SH-SY5Y (cell line): ENCODE results near the gene PLOD1.

Experiments
- GATA2 ChIP-seq: IDR thresholded peaks from 2 replicates; pipeline ENCODE4 v1.6.1; 2011; ENCODE audit warnings: mild to moderate bottlenecking, low read depth, low read length
- GATA3 ChIP-seq: IDR thresholded peaks from 2 replicates; pipeline ENCODE4 v1.6.1; 2011; ENCODE audit warnings: low read depth, mild to moderate bottlenecking, low read length, moderate library complexity

PLOD1 gene

GRCh38 chr1:11907275-11908094, 27.0 kb upstream of the PLOD1 start:
- TF ChIP-seq GATA2: no peak
- no peak for TF ChIP-seq GATA3

GRCh38 chr1:11908095-11908675, 26.3 kb upstream of the PLOD1 start:
- TF ChIP-seq GATA2: no peak
- TF ChIP-seq GATA3: no peak

- TF ChIP-seq GATA3: no peak
- TF ChIP-seq GATA2: no peak
These were observed 22.5 kb upstream of the PLOD1 start for GRCh38 chr1:11912000-11912399.

- TF ChIP-seq GATA2: no peak
- no peak for TF ChIP-seq GATA3
These were observed 21.2 kb upstream of the PLOD1 start for GRCh38 chr1:11913291-11913690.

GRCh38 chr1:11914024-11914423, 20.5 kb upstream of the PLOD1 start:
- no peak for TF ChIP-seq GATA3
- TF ChIP-seq GATA2: no peak

- TF ChIP-seq GATA2: no peak
- TF ChIP-seq GATA3: no peak
These were observed 15.6 kb upstream of the PLOD1 start for GRCh38 chr1:11918799-11919519.

- no peak for TF ChIP-seq GATA3
- no peak for TF ChIP-seq GATA2
These were observed 14.9 kb upstream of the PLOD1 start for GRCh38 chr1:11919621-11920020.

GRCh38 chr1:11920239-11920903, 14.1 kb upstream of the PLOD1 start:
- no peak for TF ChIP-seq GATA2
- TF ChIP-seq GATA3: no peak

GRCh38 chr1:11921022-11921421, 13.5 kb upstream of the PLOD1 start:
- TF ChIP-seq GATA2 (no peak), GATA3 (no peak)

GRCh38 chr1:11923069-11923826, 11.3 kb upstream of the PLOD1 start:
- no peak for TF ChIP-seq GATA3
- no peak for TF ChIP-seq GATA2

GRCh38 chr1:11923827-11924113, 10.7 kb upstream of the PLOD1 start:
- TF ChIP-seq GATA2 (no peak), GATA3 (no peak)

GRCh38 chr1:11924334-11925195, 10.0 kb upstream of the PLOD1 start:
- no peak for TF ChIP-seq GATA3
- TF ChIP-seq GATA2: no peak

GRCh38 chr1:11925938-11926292, 8.6 kb upstream of the PLOD1 start:
- TF ChIP-seq GATA3: no peak
- TF ChIP-seq GATA2: no peak
